ENCODE measurements around the gene NFX1.

NFX1 gene

GRCh38 chr9:33290247-33291030, at the start of gene NFX1:
Gene NFX1 (plus strand): TSS chr9:33290516. CDS start chr9:33290573, 57 bp downstream.
- Histone ChIP-seq H3K27ac (peak within 1 kb of the TSS; percentile 99), H3K36me3 (ENCODE audit: insufficient read depth, low read length) (peaks cover 30% of the 10 kb centered on the region), H3K9me3 (ENCODE audit: low read depth, low read length) (no peaks in the 10 kb centered on the region), H3K4me3 (peak within 1 kb of the TSS; percentile 96), H3K9ac (ENCODE audit: insufficient read length) (peak within 1 kb of the TSS; percentile 97)
- TF ChIP-seq EZH2 (IDR thresholded peaks at IDR 0.05): no peak
- peak; percentile 96 for TF ChIP-seq POLR2AphosphoS5 (IDR thresholded peaks at IDR 0.05; ENCODE audit: borderline replicate concordance, low read depth, low read length)
- peak; percentile 84 for TF ChIP-seq FOXP2 (optimal IDR thresholded peaks at IDR 0.05; ENCODE audit: control extremely low read depth, extremely low read length, insufficient read depth)
- peak; percentile 92 for DNase-seq (ENCODE audit: low read depth, low spot score)

- DNase-seq (ENCODE audit: low read depth, low spot score): no peak
- Histone ChIP-seq H3K4me3 (no peak overlapping the region), H3K9me3 (ENCODE audit: low read depth, low read length) (no peaks in the 10 kb centered on the region)
Observed at GRCh38 chr9:33241298-33241697, 49.0 kb upstream of the NFX1 start.

GRCh38 chr9:33242609-33243134, 47.6 kb upstream of the NFX1 start:
- Histone ChIP-seq H3K9ac (ENCODE audit: insufficient read length) (no peak overlapping the region), H3K9me3 (ENCODE audit: low read depth, low read length) (no peaks in the 10 kb centered on the region), H3K36me3 (ENCODE audit: insufficient read depth, low read length) (no peaks in the 10 kb centered on the region), H3K27ac (no peak overlapping the region), H3K4me3 (no peak overlapping the region)
- DNase-seq (ENCODE audit: low read depth, low spot score): no peak
- no peak for TF ChIP-seq FOXP2 (optimal IDR thresholded peaks at IDR 0.05; ENCODE audit: control extremely low read depth, extremely low read length, insufficient read depth)
- TF ChIP-seq POLR2AphosphoS5 (IDR thresholded peaks at IDR 0.05; ENCODE audit: borderline replicate concordance, low read depth, low read length): no peak
- TF ChIP-seq EZH2 (IDR thresholded peaks at IDR 0.05): no peak

More at GRCh38 chr9:33241298-33241697, 49.0 kb upstream of the NFX1 start:
- Histone ChIP-seq H3K36me3 (ENCODE audit: insufficient read depth, low read length) (no peaks in the 10 kb centered on the region), H3K27ac (no peak overlapping the region), H3K9ac (ENCODE audit: insufficient read length) (no peak overlapping the region)
- TF ChIP-seq EZH2 (IDR thresholded peaks at IDR 0.05): no peak
- TF ChIP-seq POLR2AphosphoS5 (IDR thresholded peaks at IDR 0.05; ENCODE audit: borderline replicate concordance, low read depth, low read length): no peak
- TF ChIP-seq FOXP2 (optimal IDR thresholded peaks at IDR 0.05; ENCODE audit: control extremely low read depth, extremely low read length, insufficient read depth): no peak

- H3K36me3 ChIP-seq (ENCODE audit: insufficient read depth, low read length): no peaks in the 10 kb centered on the region
- TF ChIP-seq POLR2AphosphoS5 (IDR thresholded peaks at IDR 0.05; ENCODE audit: borderline replicate concordance, low read depth, low read length) (no peak), EZH2 (IDR thresholded peaks at IDR 0.05) (no peak), FOXP2 (optimal IDR thresholded peaks at IDR 0.05; ENCODE audit: control extremely low read depth, extremely low read length, insufficient read depth) (no peak)
- no peaks in the 10 kb centered on the region for H3K9me3 ChIP-seq (ENCODE audit: low read depth, low read length)
- no peak overlapping the region for H3K27ac ChIP-seq
- H3K4me3 ChIP-seq: no peak overlapping the region
- H3K9ac ChIP-seq (ENCODE audit: insufficient read length): no peak overlapping the region
- no peak for DNase-seq (ENCODE audit: low read depth, low spot score)
Observed at GRCh38 chr9:33244137-33244784, 46.1 kb upstream of the NFX1 start.

DNA sequence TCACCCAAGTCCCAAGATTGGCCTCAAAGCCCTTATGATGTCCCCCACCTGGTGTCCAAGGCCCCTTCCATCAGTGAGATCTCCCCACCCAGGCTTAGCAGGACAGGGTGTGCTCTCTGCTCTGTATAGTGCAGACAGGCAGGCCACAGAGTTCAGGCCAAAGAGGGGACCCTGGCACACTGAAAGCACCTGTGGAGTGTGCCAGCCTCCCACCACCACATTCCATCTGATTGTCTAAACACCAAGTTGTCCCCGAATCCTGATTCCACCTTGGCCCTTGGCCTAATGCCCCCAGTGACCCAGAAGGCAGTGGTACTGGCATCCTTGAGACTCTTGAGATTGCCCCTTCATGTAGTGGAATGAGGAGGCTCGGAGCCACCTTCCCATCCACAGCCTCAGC, 45.0 kb upstream of the NFX1 start:
- no peak overlapping the region for H3K9ac ChIP-seq (ENCODE audit: insufficient read length)
- no peak overlapping the region for H3K4me3 ChIP-seq
- no peak overlapping the region for H3K27ac ChIP-seq
- TF ChIP-seq FOXP2 (optimal IDR thresholded peaks at IDR 0.05; ENCODE audit: control extremely low read depth, extremely low read length, insufficient read depth) (no peak), EZH2 (IDR thresholded peaks at IDR 0.05) (no peak), POLR2AphosphoS5 (IDR thresholded peaks at IDR 0.05; ENCODE audit: borderline replicate concordance, low read depth, low read length) (no peak)
- no peaks in the 10 kb centered on the region for H3K36me3 ChIP-seq (ENCODE audit: insufficient read depth, low read length)
- no peaks in the 10 kb centered on the region for H3K9me3 ChIP-seq (ENCODE audit: low read depth, low read length)
- DNase-seq (ENCODE audit: low read depth, low spot score): no peak

DNA sequence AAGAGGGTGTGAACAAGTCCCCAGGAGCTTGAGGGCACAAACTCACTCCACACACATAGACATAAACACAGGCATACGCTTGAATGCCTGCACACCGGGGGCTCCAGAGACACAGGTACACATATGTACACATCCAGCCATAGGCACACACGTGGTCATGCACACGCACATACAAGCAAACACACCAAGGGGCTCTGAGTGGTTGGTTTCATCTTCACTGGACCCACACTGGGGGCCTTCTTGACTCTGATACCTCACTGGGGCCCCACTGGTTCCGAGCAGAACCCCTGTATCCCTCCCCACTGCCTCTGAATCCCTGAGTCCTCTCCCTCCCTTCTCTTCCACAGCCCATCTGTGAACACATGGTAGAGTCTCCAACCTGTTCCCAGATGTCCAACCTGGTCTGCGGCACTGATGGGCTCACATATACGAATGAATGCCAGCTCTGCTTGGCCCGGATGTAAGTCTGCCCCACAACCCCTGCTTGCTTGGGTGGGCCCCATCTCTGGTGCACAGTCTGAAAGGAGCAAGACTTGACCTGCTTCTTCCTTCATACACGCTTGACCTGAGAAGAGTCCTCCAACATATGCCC, 44.0 kb upstream of the NFX1 start:
- DNase-seq (ENCODE audit: low read depth, low spot score): no peak
- no peak overlapping the region for H3K9ac ChIP-seq (ENCODE audit: insufficient read length)
- no peaks in the 10 kb centered on the region for H3K36me3 ChIP-seq (ENCODE audit: insufficient read depth, low read length)
- TF ChIP-seq POLR2AphosphoS5 (IDR thresholded peaks at IDR 0.05; ENCODE audit: borderline replicate concordance, low read depth, low read length) (no peak), FOXP2 (optimal IDR thresholded peaks at IDR 0.05; ENCODE audit: control extremely low read depth, extremely low read length, insufficient read depth) (no peak), EZH2 (IDR thresholded peaks at IDR 0.05) (no peak)
- H3K4me3 ChIP-seq: no peak overlapping the region
- H3K27ac ChIP-seq: no peak overlapping the region
- H3K9me3 ChIP-seq (ENCODE audit: low read depth, low read length): no peaks in the 10 kb centered on the region

DNA sequence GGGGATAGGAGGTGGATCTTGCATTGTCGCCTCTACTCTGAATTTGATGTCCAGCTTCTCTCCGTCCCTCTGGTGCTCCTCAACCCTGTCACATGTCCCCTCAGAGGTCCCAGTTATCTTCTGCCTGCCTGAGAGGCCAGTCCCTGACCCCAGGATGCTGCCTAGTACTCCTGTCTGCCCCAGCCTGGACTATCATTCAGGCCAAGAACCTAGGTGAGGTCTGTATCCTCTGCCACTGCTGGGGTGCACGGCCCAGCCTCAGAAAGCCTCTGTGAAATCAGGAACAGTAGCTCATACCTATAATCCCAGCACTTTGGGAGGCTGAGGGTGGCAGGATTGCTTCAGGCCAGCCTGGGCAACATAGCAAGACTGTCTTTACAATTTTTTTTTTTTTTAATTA, 41.7 kb upstream of the NFX1 start:
- DNase-seq (ENCODE audit: low read depth, low spot score): no peak
- H3K4me3 ChIP-seq: no peak overlapping the region
- peaks cover 8% of the 10 kb centered on the region; the same call in 1 of the 2 replicates for H3K36me3 ChIP-seq (ENCODE audit: insufficient read depth, low read length)
- no peak for TF ChIP-seq POLR2AphosphoS5 (IDR thresholded peaks at IDR 0.05; ENCODE audit: borderline replicate concordance, low read depth, low read length)
- TF ChIP-seq FOXP2 (optimal IDR thresholded peaks at IDR 0.05; ENCODE audit: control extremely low read depth, extremely low read length, insufficient read depth): no peak
- no peak for TF ChIP-seq EZH2 (IDR thresholded peaks at IDR 0.05)
- no peak overlapping the region for H3K27ac ChIP-seq
- no peak overlapping the region for H3K9ac ChIP-seq (ENCODE audit: insufficient read length)
- no peaks in the 10 kb centered on the region for H3K9me3 ChIP-seq (ENCODE audit: low read depth, low read length)

GRCh38 chr9:33249087-33249658, 41.1 kb upstream of the NFX1 start:
- TF ChIP-seq EZH2 (IDR thresholded peaks at IDR 0.05) (no peak), FOXP2 (optimal IDR thresholded peaks at IDR 0.05; ENCODE audit: control extremely low read depth, extremely low read length, insufficient read depth) (no peak)
- DNase-seq (ENCODE audit: low read depth, low spot score): no peak
- peaks cover 8% of the 10 kb centered on the region; the same call in 1 of the 2 replicates for H3K36me3 ChIP-seq (ENCODE audit: insufficient read depth, low read length)
- no peaks in the 10 kb centered on the region for H3K9me3 ChIP-seq (ENCODE audit: low read depth, low read length)
- H3K27ac ChIP-seq: no peak overlapping the region
- no peak overlapping the region for H3K9ac ChIP-seq (ENCODE audit: insufficient read length)
- H3K4me3 ChIP-seq: no peak overlapping the region
